Neural cell (in vitro differentiated cells): Measurements from ENCODE around the gene ANKRD29. TPM values are rescaled to one million over a fixed set of nuclear protein-coding genes. Genes with fewer than 3 reads are reported as not detected.

Experiments used
- H2AFZ ChIP-seq: fragments of 200-600, 300-800 bp; sonication (generic), shearing (Covaris generic); 2 replicates; pipeline ENCODE4 v1.6.0; 2014; ENCODE audit warnings: low read depth, mild to moderate bottlenecking, antibody characterized with exemption, low read length, moderate library complexity
- H3F3A ChIP-seq: fragments of 200-600 bp; shearing (Covaris generic); 2 replicates; pipeline ENCODE4 v1.6.1; 2016; ENCODE audit warnings: mild to moderate bottlenecking, moderate library complexity, mixed read lengths, antibody characterized with exemption, low read length; ENCODE audit not compliant: insufficient read depth, poor library complexity, severe bottlenecking
- H3K27ac ChIP-seq: fragments of 200-600, 300-800 bp; sonication (generic), shearing (Covaris generic); 2 replicates; pipeline ENCODE4 v1.5.1; 2014; ENCODE audit warnings: mild to moderate bottlenecking, low read length, moderate library complexity
- H3K27me3 ChIP-seq: fragments of 300-800, 200-600 bp; sonication (generic), shearing (Covaris generic); 2 replicates; pipeline ENCODE4 v1.6.0; 2014; ENCODE audit warnings: mild to moderate bottlenecking, low read depth, low read length, moderate library complexity; ENCODE audit not compliant: insufficient read depth
- H3K36me3 ChIP-seq: fragments of 300-800, 200-600 bp; sonication (generic), shearing (Covaris generic); 2 replicates; pipeline ENCODE4 v1.5.1; 2014; ENCODE audit warnings: mild to moderate bottlenecking, antibody characterized with exemption, low read length, moderate library complexity; ENCODE audit not compliant: insufficient read depth
- H3K4me2 ChIP-seq: fragments of 300-800, 200-600 bp; sonication (generic), shearing (Covaris generic); 2 replicates; pipeline ENCODE4 v1.6.0; 2014; ENCODE audit warnings: mild to moderate bottlenecking, low read length
- H3K4me3 ChIP-seq: fragments of 300-800, 200-600 bp; sonication (generic), shearing (Covaris generic); 2 replicates; pipeline ENCODE4 v1.5.1; 2014; ENCODE audit warnings: mild to moderate bottlenecking, low read length, moderate library complexity
- H3K79me2 ChIP-seq: fragments of 200-600 bp; shearing (Covaris generic); replicated peaks from 2 replicates; pipeline ENCODE4 v1.6.0; 2014; ENCODE audit warnings: mild to moderate bottlenecking, low read length, moderate library complexity; ENCODE audit not compliant: insufficient read depth
- H3K9ac ChIP-seq: fragments of 300-800, 200-600 bp; sonication (generic), shearing (Covaris generic); 2 replicates; pipeline ENCODE4 v1.6.1; 2016; ENCODE audit warnings: mild to moderate bottlenecking, low read length, mixed read lengths
- H3K9me2 ChIP-seq: fragments of 200-600 bp; shearing (Covaris generic); 2 replicates; pipeline ENCODE4 v1.6.1; 2016; ENCODE audit warnings: mild to moderate bottlenecking, low read length, mixed read lengths; ENCODE audit not compliant: insufficient read depth
- H3K9me3 ChIP-seq: fragments of 200-600, 300-800 bp; sonication (generic), shearing (Covaris generic); 2 replicates; pipeline ENCODE4 v1.6.1; 2016; ENCODE audit warnings: mild to moderate bottlenecking, mixed run types, low read length, moderate library complexity, mixed read lengths
- H4K20me1 ChIP-seq: fragments of 200-600 bp; shearing (Covaris generic); 2 replicates; pipeline ENCODE4 v1.6.1; 2016; ENCODE audit warnings: mild to moderate bottlenecking, mixed run types; ENCODE audit not compliant: insufficient read depth
- EP300 ChIP-seq: fragments of 450-650 bp; conservative IDR thresholded peaks from 2 replicates; pipeline ENCODE4 v1.6.1; 2014; ENCODE audit warnings: antibody characterized with exemption, mild to moderate bottlenecking, moderate library complexity; ENCODE audit not compliant: poor library complexity, severe bottlenecking
- EZH2 ChIP-seq: fragments of 200-600, 300-800 bp; shearing (Covaris generic), sonication (generic); IDR thresholded peaks from 2 replicates; pipeline ENCODE4 v1.6.1; 2014; ENCODE audit warnings: antibody characterized with exemption, low read length, borderline replicate concordance, mild to moderate bottlenecking; ENCODE audit not compliant: insufficient read depth, poor library complexity, severe bottlenecking
- MXI1 ChIP-seq: fragments of 450-650 bp; conservative IDR thresholded peaks from 2 replicates; pipeline ENCODE4 v1.6.1; 2014; ENCODE audit warnings: antibody characterized with exemption, mild to moderate bottlenecking; ENCODE audit not compliant: poor library complexity, severe bottlenecking
- POLR2AphosphoS5 ChIP-seq: IDR thresholded peaks from 2 replicates; pipeline ENCODE4 v1.6.1; 2012
- RAD21 ChIP-seq: fragments of 450-650 bp; conservative IDR thresholded peaks from 2 replicates; pipeline ENCODE4 v1.6.1; 2014; ENCODE audit warnings: antibody characterized with exemption, mild to moderate bottlenecking, moderate library complexity
- SMC3 ChIP-seq: fragments of 450-650 bp; conservative IDR thresholded peaks from 2 replicates; pipeline ENCODE4 v1.6.1; 2014; ENCODE audit warnings: antibody characterized with exemption, mild to moderate bottlenecking, moderate library complexity; ENCODE audit not compliant: poor library complexity
- TAF1 ChIP-seq: IDR thresholded peaks from 2 replicates; pipeline ENCODE4 v1.6.1; 2012; ENCODE audit warnings: low read depth
- polyA plus RNA-seq: library from polyadenylated mRNA; depleted of rRNA; stranded (reverse); fragments of >200 nt; gene quantifications from 2 replicates; pipeline ENCODE4 v1.2.3, GENCODE V29; 2014
- TF ChIP-seq, protein P1 (sequence below): fragments of 450-650 bp; IDR thresholded peaks from 2 replicates; pipeline ENCODE4 v1.5.1; 2014; ENCODE audit warnings: antibody characterized with exemption, mild to moderate bottlenecking, moderate library complexity; ENCODE audit not compliant: poor library complexity, severe bottlenecking
- TF ChIP-seq, protein P2 (sequence below): IDR thresholded peaks from 2 replicates; pipeline ENCODE4 v1.6.1; 2012; ENCODE audit warnings: borderline replicate concordance

ANKRD29 gene
- polyA plus RNA-seq, 1 donor from 2014 or later, result 4.9 TPM

DNA sequence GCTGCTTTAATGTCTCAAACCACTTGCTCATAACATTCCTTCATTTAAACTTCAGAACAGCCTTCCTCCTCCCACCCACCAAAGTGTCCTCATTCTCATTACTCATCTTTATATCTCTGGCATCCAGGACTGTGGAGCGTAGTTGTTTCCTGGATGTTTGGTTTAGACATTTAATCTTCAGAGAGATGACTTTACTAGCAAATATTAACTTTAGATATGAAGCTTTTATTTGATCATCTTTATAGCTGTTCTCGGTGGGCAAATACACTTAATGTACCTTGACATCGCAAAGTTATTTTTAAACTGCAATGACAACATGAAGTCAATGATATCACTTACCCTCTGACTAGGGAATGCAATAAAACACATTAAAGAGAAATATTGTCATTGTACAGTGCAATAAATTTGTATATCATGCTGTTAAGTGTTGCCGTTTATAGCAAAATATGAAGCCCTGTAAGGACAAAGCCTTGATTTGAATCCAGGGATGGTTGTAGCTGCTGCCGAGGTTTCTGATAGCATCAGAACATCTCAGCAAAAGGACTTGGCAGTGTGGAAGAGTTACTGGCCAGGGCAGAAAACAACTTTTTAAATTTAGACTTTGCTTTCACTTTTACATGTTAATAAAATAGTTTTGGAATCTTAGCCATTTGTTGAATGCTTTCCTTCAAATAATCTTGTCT lies 21.9 kb upstream of the ANKRD29 start:
- Histone ChIP-seq H3K9me2 (no peaks in the 10 kb centered on the region), H4K20me1 (no peaks in the 10 kb centered on the region), H3K9ac (no peak overlapping the region), H3K4me3 (no peak overlapping the region), H3K27ac (no peak overlapping the region), H3K4me2 (no peak overlapping the region), H2AFZ (no peak overlapping the region), H3F3A (no peaks in the 10 kb centered on the region), H3K36me3 (no peaks in the 10 kb centered on the region), H3K9me3 (no peaks in the 10 kb centered on the region), H3K27me3 (peaks cover 28% of the 10 kb centered on the region), H3K79me2 (no peaks in the 10 kb centered on the region)
- TF ChIP-seq RAD21 (no peak), EZH2 (no peak), POLR2AphosphoS5 (no peak), EP300 (no peak), SMC3 (no peak), MXI1 (no peak), TAF1 (no peak)
- TF ChIP-seq, protein P1, sequence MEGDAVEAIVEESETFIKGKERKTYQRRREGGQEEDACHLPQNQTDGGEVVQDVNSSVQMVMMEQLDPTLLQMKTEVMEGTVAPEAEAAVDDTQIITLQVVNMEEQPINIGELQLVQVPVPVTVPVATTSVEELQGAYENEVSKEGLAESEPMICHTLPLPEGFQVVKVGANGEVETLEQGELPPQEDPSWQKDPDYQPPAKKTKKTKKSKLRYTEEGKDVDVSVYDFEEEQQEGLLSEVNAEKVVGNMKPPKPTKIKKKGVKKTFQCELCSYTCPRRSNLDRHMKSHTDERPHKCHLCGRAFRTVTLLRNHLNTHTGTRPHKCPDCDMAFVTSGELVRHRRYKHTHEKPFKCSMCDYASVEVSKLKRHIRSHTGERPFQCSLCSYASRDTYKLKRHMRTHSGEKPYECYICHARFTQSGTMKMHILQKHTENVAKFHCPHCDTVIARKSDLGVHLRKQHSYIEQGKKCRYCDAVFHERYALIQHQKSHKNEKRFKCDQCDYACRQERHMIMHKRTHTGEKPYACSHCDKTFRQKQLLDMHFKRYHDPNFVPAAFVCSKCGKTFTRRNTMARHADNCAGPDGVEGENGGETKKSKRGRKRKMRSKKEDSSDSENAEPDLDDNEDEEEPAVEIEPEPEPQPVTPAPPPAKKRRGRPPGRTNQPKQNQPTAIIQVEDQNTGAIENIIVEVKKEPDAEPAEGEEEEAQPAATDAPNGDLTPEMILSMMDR, result no peak
- TF ChIP-seq, protein P2, sequence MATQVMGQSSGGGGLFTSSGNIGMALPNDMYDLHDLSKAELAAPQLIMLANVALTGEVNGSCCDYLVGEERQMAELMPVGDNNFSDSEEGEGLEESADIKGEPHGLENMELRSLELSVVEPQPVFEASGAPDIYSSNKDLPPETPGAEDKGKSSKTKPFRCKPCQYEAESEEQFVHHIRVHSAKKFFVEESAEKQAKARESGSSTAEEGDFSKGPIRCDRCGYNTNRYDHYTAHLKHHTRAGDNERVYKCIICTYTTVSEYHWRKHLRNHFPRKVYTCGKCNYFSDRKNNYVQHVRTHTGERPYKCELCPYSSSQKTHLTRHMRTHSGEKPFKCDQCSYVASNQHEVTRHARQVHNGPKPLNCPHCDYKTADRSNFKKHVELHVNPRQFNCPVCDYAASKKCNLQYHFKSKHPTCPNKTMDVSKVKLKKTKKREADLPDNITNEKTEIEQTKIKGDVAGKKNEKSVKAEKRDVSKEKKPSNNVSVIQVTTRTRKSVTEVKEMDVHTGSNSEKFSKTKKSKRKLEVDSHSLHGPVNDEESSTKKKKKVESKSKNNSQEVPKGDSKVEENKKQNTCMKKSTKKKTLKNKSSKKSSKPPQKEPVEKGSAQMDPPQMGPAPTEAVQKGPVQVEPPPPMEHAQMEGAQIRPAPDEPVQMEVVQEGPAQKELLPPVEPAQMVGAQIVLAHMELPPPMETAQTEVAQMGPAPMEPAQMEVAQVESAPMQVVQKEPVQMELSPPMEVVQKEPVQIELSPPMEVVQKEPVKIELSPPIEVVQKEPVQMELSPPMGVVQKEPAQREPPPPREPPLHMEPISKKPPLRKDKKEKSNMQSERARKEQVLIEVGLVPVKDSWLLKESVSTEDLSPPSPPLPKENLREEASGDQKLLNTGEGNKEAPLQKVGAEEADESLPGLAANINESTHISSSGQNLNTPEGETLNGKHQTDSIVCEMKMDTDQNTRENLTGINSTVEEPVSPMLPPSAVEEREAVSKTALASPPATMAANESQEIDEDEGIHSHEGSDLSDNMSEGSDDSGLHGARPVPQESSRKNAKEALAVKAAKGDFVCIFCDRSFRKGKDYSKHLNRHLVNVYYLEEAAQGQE, result no peak

DNA sequence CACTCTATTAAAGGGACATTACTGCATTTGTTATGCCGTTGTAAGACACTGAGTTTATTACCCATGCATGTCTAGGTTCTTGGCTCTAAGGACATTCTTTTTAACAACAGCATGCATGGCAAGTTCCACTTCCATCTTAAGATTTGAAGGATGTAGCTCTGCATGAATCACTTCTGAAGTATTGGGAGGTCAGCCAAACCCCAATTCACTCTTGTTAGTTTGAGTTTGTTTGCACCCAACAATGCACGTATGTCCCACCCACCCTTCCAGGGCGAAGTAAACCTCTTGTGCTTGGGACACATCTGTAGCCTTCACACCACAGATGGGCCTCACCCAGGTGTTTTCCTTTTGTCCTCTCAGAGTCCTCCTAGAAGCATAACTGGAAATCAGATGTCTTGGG lies 21.0 kb upstream of the ANKRD29 start:
- no peak overlapping the region for H3K4me2 ChIP-seq
- H2AFZ ChIP-seq, result no peak overlapping the region
- H3F3A ChIP-seq, result no peaks in the 10 kb centered on the region
- no peak for TF ChIP-seq POLR2AphosphoS5
- no peak for TF ChIP-seq EZH2
- TF ChIP-seq EP300, result no peak
- no peak for TF ChIP-seq RAD21
- TF ChIP-seq, protein P1, result no peak
- TF ChIP-seq TAF1, result no peak
- no peak for TF ChIP-seq SMC3
- no peak for TF ChIP-seq MXI1
- TF ChIP-seq, protein P2, result no peak
- H3K27ac ChIP-seq, result no peak overlapping the region
- H3K9me2 ChIP-seq, result no peaks in the 10 kb centered on the region
- H3K27me3 ChIP-seq, result peaks cover 18% of the 10 kb centered on the region
- H3K4me3 ChIP-seq, result no peak overlapping the region
- no peaks in the 10 kb centered on the region for H3K36me3 ChIP-seq
- no peaks in the 10 kb centered on the region for H3K9me3 ChIP-seq
- no peak overlapping the region for H3K9ac ChIP-seq
- H3K79me2 ChIP-seq, result no peaks in the 10 kb centered on the region
- no peaks in the 10 kb centered on the region for H4K20me1 ChIP-seq
